CD4-positive, alpha-beta T cell treated with Interleukin-1 beta for 1 hour (primary cell): ENCODE results near the gene ABCE1.
A peak's percentile ranks its signal among the peaks of the same experiment; 100 is the strongest.

Experiments
- DNase-seq, 2 donors: peaks; one replicate each; pipeline ENCODE4 v3.0.0-alpha.2; 2020 to 2022

The ABCE1 gene

DNA sequence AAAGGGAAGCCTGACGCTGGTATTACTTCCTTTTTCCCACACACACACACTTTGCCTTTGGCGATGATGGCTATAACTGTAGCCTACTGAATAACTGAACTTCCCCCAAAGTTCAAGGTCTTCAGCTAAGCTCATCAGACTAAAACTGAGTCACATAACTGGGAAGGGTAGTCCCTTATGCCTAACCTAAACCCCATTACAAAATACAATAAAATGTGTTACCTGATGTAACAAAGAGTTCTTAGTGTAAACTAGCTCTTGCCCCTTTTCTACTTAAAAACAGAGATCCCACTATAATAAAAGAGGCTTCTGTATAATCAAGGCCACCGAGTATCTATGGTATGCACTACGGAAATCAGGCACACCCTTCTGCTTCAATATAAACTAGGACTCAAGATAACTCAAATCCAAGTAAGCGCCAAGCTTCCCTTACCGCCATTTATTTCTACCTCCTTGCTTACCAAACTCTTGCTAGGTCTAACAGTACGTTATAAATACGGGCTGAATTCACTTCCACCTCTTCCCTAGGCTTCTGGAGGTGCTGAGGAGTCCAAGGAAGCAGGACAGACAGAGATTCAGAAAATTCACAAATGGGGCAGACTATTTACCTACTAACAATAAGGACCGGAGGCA is 79.9 kb downstream of the ABCE1 start:
- peak; percentile 16 to 25 for DNase-seq

DNA sequence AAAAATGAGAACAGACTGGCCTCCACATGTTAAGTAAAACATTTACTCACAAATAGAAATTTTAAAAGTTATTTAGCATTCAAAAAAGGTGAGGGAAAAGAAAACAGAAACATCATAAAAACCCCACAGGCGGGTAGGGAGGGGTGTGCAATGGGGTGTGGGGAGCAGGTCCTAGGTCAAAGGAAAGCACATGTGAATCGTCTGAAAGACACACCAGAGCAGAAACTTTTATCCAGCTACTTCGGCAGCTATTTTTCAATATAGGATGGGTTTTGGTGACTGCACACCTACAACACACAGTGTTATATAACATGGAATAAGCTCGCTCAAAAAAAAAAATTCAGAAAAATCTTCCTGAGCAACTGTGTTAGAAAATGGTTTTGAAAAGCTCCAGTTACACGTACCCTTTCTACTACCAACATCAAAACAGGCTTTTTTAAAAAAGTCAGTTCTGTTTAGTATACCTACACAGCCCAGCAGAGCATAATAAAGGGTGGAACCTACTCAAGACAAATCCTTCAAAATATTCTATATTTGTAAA is 80.7 kb downstream of the ABCE1 start:
- DNase-seq: peak; percentile 21 to 39
